Stomach (tissue), 9 donors: ENCODE data around the gene CSNK1G1. TPM values are rescaled to one million over a fixed set of nuclear protein-coding genes. Genes with fewer than 3 reads are reported as not detected.
"Not testable (repeated sequence)": the region's sequence is repeated elsewhere in the genome, so short reads cannot be mapped to it uniquely, and the experiment has no call there.

Source experiments
- DNase-seq, 2 donors: peaks; one replicate each; pipeline versions ENCODE4 v3.0.0 to v3.0.0-alpha.2; 2013 to 2019
- H3K27ac ChIP-seq, 5 donors: fragments of 200-600 bp in 4 of 5; sonication (generic) in 4 of 5; one replicate each; pipeline ENCODE4 v1.5.1; 2013 to 2019; ENCODE audit warnings: mild to moderate bottlenecking in 1 of 5, moderate library complexity in 1 of 5
- H3K27me3 ChIP-seq, 3 donors: fragments of 200-600 bp; sonication (generic); one replicate each; pipeline ENCODE4 v1.5.1; 2017 to 2019; ENCODE audit warnings: mixed run types in 1 of 3
- H3K36me3 ChIP-seq, 4 donors: fragments of 200-600 bp; sonication (generic); 1 replicate in 3 of 4; 2 replicates in 1 of 4; pipeline ENCODE4 v1.5.1; 2016 to 2019
- H3K4me1 ChIP-seq, 4 donors: fragments of 200-600 bp; sonication (generic); one replicate each; pipeline ENCODE4 v1.5.1; 2016 to 2019
- H3K4me3 ChIP-seq, 4 donors: fragments of 200-600 bp; sonication (generic) in 3 of 4; one replicate each; pipeline ENCODE4 v1.5.1; 2016 to 2019; ENCODE audit warnings: mild to moderate bottlenecking in 1 of 4
- H3K9me3 ChIP-seq, 4 donors: fragments of 200-600 bp; sonication (generic); one replicate each; pipeline ENCODE4 v1.5.1; 2016 to 2019
- CTCF ChIP-seq, 7 experiments: fragments of 450-650 bp in 4 of 7; fragments of 200-600 bp in 3 of 7; sonication (generic) in 3 of 7; IDR thresholded peaks; one replicate each; pipeline ENCODE4 v1.5.1; 2016 to 2019; ENCODE audit warnings: antibody characterized with exemption in 7 of 7, control low read depth in 2 of 7, mild to moderate bottlenecking in 1 of 7
- EP300 ChIP-seq: sonication (generic); formaldehyde crosslinking; IDR thresholded peaks from one replicate; pipeline ENCODE4 v1.6.1; 2017; ENCODE audit warnings: antibody characterized with exemption
- POLR2A ChIP-seq, 4 donors: fragments of 450-650 bp; IDR thresholded peaks; one replicate each; pipeline ENCODE4 v1.6.1; 2016; ENCODE audit warnings: antibody characterized with exemption in 4 of 4, control low read depth in 2 of 4, mild to moderate bottlenecking in 1 of 4, moderate library complexity in 1 of 4
- POLR2AphosphoS5 ChIP-seq, 3 donors: sonication (generic); formaldehyde crosslinking; IDR thresholded peaks; one replicate each; pipeline ENCODE4 v1.6.1; 2016; ENCODE audit warnings: antibody characterized with exemption in 3 of 3
- WGBS, 5 donors: extraction: QIAGEN DNeasy Blood & Tissue Kit in 3 of 5; methylation state at CpG; one replicate each; pipeline versions ENCODE4 v1.1.5 to v1.1.7; 2013 to 2018; 5-methylcytosine and 5-hydroxymethylcytosine counted together
- intact Hi-C: fragments of 100-400 bp; cut with DNase I; formaldehyde crosslinking; loops from one replicate; pipeline ENCODE4 v1.15.1; 2023; ENCODE audit warnings: low total_unique reads
- polyA plus RNA-seq, 3 donors: library from polyadenylated mRNA; stranded (reverse); fragments of 200-250 nt; gene quantifications; one replicate each; pipeline ENCODE4 v1.2.3, GENCODE V29; 2013
- total RNA-seq, 5 donors: library from RNA; depleted of rRNA; stranded (reverse); fragments of >200 nt; gene quantifications; one replicate each; pipeline versions ENCODE4 v1.1.0 to v1.2.3, GENCODE V29; 2014 to 2016
- donor health status: healthy with polysubstance abuse.
- donor health status: Bipolar disorder and iron deficiency.
- donor health status: healthy.

The CSNK1G1 gene
- total and polyA plus RNA-seq, 8 donors: 2.4 to 63.1 (median 5.4) TPM

DNA sequence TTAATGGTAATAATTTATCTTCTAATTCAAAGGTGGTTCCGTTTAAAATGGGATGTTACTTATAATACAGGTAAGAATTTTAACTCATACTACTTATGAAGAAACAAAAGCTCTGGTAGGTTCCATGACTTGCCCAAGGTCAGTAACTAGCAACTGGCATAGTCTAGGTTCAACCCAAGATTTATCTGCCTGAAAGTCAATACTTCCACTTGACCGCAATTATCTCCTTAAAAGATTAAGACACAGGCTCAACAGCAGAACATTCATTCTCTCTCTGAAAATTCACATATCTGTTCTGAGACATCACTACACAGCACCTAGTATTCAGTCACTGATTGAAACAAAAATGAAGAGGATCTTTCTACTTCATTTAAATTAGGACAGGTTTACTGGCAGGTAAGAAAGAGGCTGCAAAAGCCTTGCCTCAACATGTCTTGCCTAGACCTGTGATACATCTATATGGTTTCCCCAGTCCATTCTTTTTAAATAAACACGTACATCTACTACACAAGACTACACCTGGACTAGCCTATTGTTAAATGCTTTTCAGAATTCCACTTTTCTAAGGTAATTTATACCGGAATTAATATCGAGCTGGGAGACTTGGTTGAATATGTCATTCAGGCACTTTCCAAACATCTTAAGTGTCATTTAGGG lies 1.2 kb downstream of the CSNK1G1 start:
- H3K36me3 ChIP-seq: no peaks in the 10 kb centered on the region
- H3K27me3 ChIP-seq: no peaks in the 10 kb centered on the region
- peak overlapping the region; percentile 95 to 99 (median 98) for H3K4me3 ChIP-seq
- intact Hi-C loops: loop anchor here (10.0 kb wide), 1 partner anchor 140 kb away; no protein-coding TSS in a partner anchor
- peaks cover 11 to 39% (median 23%) of the 10 kb centered on the region in 4 donors for H3K4me1 ChIP-seq
- 18 to 25% (median 22%) methylated on average over 5 of the region's 5 CpGs for WGBS, 5 donors
- no peak for DNase-seq
- TF ChIP-seq CTCF (IDR thresholded peaks at IDR 0.05) (no peak), POLR2AphosphoS5 (IDR thresholded peaks at IDR 0.05) (no peak)
- H3K27ac ChIP-seq: peak overlapping the region in 4 of 5 donors; percentile 69 to 91 (median 83)
- no peaks in the 10 kb centered on the region for H3K9me3 ChIP-seq

DNA sequence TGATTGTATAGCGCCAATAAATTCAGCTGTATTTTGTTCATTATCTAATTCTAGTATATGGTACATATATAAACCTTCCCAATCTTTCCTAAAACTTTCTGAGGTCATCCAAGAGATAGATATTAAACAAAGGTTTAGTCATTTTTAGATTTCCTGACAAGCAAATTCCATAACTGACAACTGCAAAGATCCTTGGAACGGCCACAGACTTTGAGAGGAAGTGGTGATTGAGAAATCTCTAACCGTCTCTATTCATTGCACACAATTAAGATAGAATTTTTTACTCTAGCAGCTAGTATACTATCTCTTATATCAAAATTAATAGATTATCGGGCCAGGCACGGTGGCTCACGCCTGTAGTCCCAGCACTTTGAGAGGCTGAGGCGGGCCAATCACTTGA lies 4.7 kb downstream of the CSNK1G1 start:
- Histone ChIP-seq H3K4me3 (no peak overlapping the region), H3K27ac (no peak overlapping the region), H3K36me3 (peaks cover 0 to 18% (median 11%) of the 10 kb centered on the region in 4 donors), H3K4me1 (peaks cover 6 to 37% (median 15%) of the 10 kb centered on the region in 4 donors), H3K27me3 (no peaks in the 10 kb centered on the region), H3K9me3 (no peaks in the 10 kb centered on the region)
- TF ChIP-seq POLR2A (IDR thresholded peaks at IDR 0.05) (no peak), POLR2AphosphoS5 (IDR thresholded peaks at IDR 0.05) (no peak), CTCF (IDR thresholded peaks at IDR 0.05) (no peak), EP300 (no peak)
- intact Hi-C loops: loop anchor here (10.0 kb wide), 1 partner anchor 136 kb away; no protein-coding TSS in a partner anchor
- WGBS, 5 donors: 63 to 91% (median 82%) methylated on average over 7 of the region's 7 CpGs
- DNase-seq: no peak

- Histone ChIP-seq H3K4me3 (no peak overlapping the region), H3K9me3 (no peaks in the 10 kb centered on the region), H3K27ac (no peak overlapping the region), H3K27me3 (no peaks in the 10 kb centered on the region), H3K4me1 (peaks cover 0 to 40% (median 9%) of the 10 kb centered on the region in 4 donors), H3K36me3 (peaks cover 0 to 18% (median 11%) of the 10 kb centered on the region in 4 donors)
- intact Hi-C loops: no loop called here
- no peak for DNase-seq
- TF ChIP-seq POLR2AphosphoS5 (IDR thresholded peaks at IDR 0.05) (no peak), CTCF (IDR thresholded peaks at IDR 0.05) (no peak), EP300 (no peak), POLR2A (IDR thresholded peaks at IDR 0.05) (no peak)
- WGBS, 5 donors: 91 to 98% (median 95%) methylated on average over 2 of the region's 2 CpGs
Observed at GRCh38 chr15:64349375-64349774, 6.6 kb downstream of the CSNK1G1 start.

- no peak for TF ChIP-seq EP300
- TF ChIP-seq POLR2A (IDR thresholded peaks at IDR 0.05): no peak
- TF ChIP-seq POLR2AphosphoS5 (IDR thresholded peaks at IDR 0.05): no peak
- TF ChIP-seq CTCF (IDR thresholded peaks at IDR 0.05): no peak
- intact Hi-C loops: no loop called here
- peaks cover 0 to 37% (median 11%) of the 10 kb centered on the region in 4 donors for H3K4me1 ChIP-seq
- H3K36me3 ChIP-seq: peaks cover 0 to 18% (median 11%) of the 10 kb centered on the region in 4 donors
- H3K27ac ChIP-seq: no peak overlapping the region
- H3K27me3 ChIP-seq: no peaks in the 10 kb centered on the region
- 53 to 80% (median 62%) methylated on average over 1 of the region's 1 CpG for WGBS, 5 donors
- DNase-seq: no peak
- no peak overlapping the region for H3K4me3 ChIP-seq
- H3K9me3 ChIP-seq: no peaks in the 10 kb centered on the region
Observed at GRCh38 chr15:64348455-64348854, 7.5 kb downstream of the CSNK1G1 start.

GRCh38 chr15:64346242-64346641 lies 9.7 kb downstream of the CSNK1G1 start:
- H3K4me3 ChIP-seq, DNase-seq, H3K27me3 ChIP-seq, H3K9me3 ChIP-seq, intact Hi-C loops, H3K27ac ChIP-seq: not testable (repeated sequence)
- peaks cover 0 to 33% (median 11%) of the 10 kb centered on the region in 4 donors for H3K4me1 ChIP-seq
- H3K36me3 ChIP-seq: peaks cover 7 to 30% (median 20%) of the 10 kb centered on the region in 4 donors
- WGBS, 5 donors: 91 to 96% (median 95%) methylated on average over 6 of the region's 6 CpGs
